Thyroid gland (tissue), 4 donors: Measurements from ENCODE around the gene RNF34. TPM values are rescaled to one million over a fixed set of nuclear protein-coding genes. Genes with fewer than 3 reads are reported as not detected.

ENCODE experiments used
- DNase-seq, 2 donors: peaks; one replicate each; pipeline ENCODE4 v3.0.0-alpha.2; 2019
- H3K27ac ChIP-seq, 3 donors: fragments of 200-600 bp; sonication (generic); 1 replicate in 2 of 3; 2 replicates in 1 of 3; pipeline ENCODE4 v1.5.1; 2016 to 2019; ENCODE audit warnings: mild to moderate bottlenecking in 1 of 3, moderate library complexity in 1 of 3
- H3K27me3 ChIP-seq: fragments of 200-600 bp; sonication (generic); one replicate; pipeline ENCODE4 v1.5.1; 2019
- H3K36me3 ChIP-seq, 2 donors: fragments of 200-600 bp; sonication (generic); one replicate each; pipeline ENCODE4 v1.5.1; 2016 to 2019
- H3K4me1 ChIP-seq, 2 donors: fragments of 200-600 bp; sonication (generic); one replicate each; pipeline ENCODE4 v1.5.1; 2017 to 2019
- H3K4me3 ChIP-seq, 3 donors: fragments of 200-600 bp; sonication (generic); replicated peaks in 1 of 3; 1 replicate in 2 of 3; 2 replicates in 1 of 3; pipeline ENCODE4 v1.5.1; 2016; ENCODE audit warnings: mild to moderate bottlenecking in 1 of 3
- H3K9me3 ChIP-seq: fragments of 200-600 bp; sonication (generic); one replicate; pipeline ENCODE4 v1.5.1; 2017
- POLR2A ChIP-seq, 2 donors: fragments of 450-650 bp; IDR thresholded peaks; one replicate each; pipeline ENCODE4 v1.6.1; 2017; ENCODE audit warnings: antibody characterized with exemption in 2 of 2, mild to moderate bottlenecking in 2 of 2, moderate library complexity in 1 of 2
- WGBS, 2 donors: methylation state at CpG; one replicate each; pipeline ENCODE4 v1.1.5; 2017; 5-methylcytosine and 5-hydroxymethylcytosine counted together
- intact Hi-C: fragments of 100-400 bp; cut with DNase I; formaldehyde crosslinking; loops from one replicate; pipeline ENCODE4 v1.15.1; 2023
- total RNA-seq, 4 donors: library from RNA; depleted of rRNA; stranded (reverse); fragments of >200 nt; gene quantifications; one replicate each; pipeline ENCODE4 v1.2.3, GENCODE V29; 2016
- TF ChIP-seq, protein P1 (sequence below), 6 experiments: fragments of 200-600 bp in 3 of 6; fragments of 450-650 bp in 3 of 6; sonication (generic) in 3 of 6; IDR thresholded peaks; one replicate each; pipeline ENCODE4 v1.5.1; 2016 to 2019; ENCODE audit warnings: antibody characterized with exemption in 6 of 6, mild to moderate bottlenecking in 2 of 6, inconsistent platforms in 1 of 6, moderate library complexity in 1 of 6

RNF34 gene
- total RNA-seq, 4 donors from 2014 or later = 38.7 to 64.0 (median 55.4) TPM

DNA sequence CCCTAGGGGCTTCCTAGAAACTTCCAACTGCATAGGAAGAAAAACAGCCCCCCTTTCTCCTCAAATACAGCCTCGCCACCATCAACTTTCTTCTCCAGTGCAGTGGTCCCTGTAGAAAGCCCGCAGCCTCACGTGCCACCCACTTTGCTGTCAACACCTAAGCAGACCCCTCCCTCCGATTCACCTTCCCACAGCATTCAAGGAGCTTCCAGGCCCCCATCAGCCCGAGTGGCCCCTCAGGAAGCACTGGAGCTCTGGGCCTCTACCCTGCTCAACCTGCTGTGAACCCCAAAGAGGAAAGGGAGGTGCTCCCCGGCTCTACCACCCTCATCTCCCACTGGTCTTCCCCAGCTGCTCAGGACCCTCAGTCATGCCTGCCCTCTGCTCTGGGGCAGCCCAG, 55.0 kb downstream of the RNF34 start:
- Histone ChIP-seq H3K9me3 (no peaks in the 10 kb centered on the region), H3K4me3 (no peak overlapping the region), H3K27ac (no peak overlapping the region), H3K27me3 (no peaks in the 10 kb centered on the region), H3K36me3 (no peaks in the 10 kb centered on the region), H3K4me1 (no peaks in the 10 kb centered on the region)
- TF ChIP-seq POLR2A (IDR thresholded peaks at IDR 0.05) = no peak
- TF ChIP-seq, protein P1, sequence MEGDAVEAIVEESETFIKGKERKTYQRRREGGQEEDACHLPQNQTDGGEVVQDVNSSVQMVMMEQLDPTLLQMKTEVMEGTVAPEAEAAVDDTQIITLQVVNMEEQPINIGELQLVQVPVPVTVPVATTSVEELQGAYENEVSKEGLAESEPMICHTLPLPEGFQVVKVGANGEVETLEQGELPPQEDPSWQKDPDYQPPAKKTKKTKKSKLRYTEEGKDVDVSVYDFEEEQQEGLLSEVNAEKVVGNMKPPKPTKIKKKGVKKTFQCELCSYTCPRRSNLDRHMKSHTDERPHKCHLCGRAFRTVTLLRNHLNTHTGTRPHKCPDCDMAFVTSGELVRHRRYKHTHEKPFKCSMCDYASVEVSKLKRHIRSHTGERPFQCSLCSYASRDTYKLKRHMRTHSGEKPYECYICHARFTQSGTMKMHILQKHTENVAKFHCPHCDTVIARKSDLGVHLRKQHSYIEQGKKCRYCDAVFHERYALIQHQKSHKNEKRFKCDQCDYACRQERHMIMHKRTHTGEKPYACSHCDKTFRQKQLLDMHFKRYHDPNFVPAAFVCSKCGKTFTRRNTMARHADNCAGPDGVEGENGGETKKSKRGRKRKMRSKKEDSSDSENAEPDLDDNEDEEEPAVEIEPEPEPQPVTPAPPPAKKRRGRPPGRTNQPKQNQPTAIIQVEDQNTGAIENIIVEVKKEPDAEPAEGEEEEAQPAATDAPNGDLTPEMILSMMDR (IDR thresholded peaks at IDR 0.05) = no peak
- no peak for DNase-seq
- 94 to 95% methylated on average over 5 to 6 of the region's 6 CpGs for WGBS, 2 donors
- intact Hi-C loops = no loop called here

DNA sequence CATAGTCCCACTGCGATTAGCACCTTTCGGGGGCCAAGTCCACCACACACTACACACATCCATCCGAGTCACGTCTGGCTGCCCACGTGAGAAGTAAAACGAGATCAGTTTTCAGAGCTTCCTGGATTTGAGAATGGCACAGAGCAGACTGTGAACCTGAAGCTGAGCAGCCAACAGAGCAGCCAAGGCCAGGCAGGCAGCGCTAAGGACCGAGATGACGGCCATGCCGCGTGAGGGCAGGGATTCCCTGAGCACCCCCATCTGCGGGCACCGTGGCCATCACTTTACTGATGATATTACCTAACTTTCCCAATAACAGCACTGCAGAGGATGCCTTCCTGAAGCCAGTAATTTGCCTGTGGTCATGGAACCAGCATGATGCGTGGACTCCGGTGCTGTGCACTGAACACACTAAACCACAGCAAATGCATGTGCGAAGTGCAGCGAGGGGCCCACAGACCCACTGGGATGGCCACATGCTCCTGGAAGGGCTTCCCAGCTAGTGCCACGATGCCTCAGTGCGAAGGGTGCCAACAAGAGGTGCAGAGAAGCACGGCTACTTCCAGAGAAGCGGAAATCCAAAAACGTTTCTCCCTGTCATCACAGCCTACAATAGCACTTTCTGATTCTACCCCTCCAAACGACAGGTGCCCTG, 56.0 kb downstream of the RNF34 start:
- no peaks in the 10 kb centered on the region for H3K36me3 ChIP-seq
- no peak overlapping the region for H3K27ac ChIP-seq
- no peaks in the 10 kb centered on the region for H3K4me1 ChIP-seq
- intact Hi-C loops = no loop called here
- no peaks in the 10 kb centered on the region for H3K27me3 ChIP-seq
- TF ChIP-seq, protein P1 (IDR thresholded peaks at IDR 0.05) = no peak
- TF ChIP-seq POLR2A (IDR thresholded peaks at IDR 0.05) = no peak
- no peak overlapping the region for H3K4me3 ChIP-seq
- WGBS, 2 donors = 76 to 81% methylated on average over 23 of the region's 23 CpGs
- no peak for DNase-seq
- H3K9me3 ChIP-seq = no peaks in the 10 kb centered on the region

DNA sequence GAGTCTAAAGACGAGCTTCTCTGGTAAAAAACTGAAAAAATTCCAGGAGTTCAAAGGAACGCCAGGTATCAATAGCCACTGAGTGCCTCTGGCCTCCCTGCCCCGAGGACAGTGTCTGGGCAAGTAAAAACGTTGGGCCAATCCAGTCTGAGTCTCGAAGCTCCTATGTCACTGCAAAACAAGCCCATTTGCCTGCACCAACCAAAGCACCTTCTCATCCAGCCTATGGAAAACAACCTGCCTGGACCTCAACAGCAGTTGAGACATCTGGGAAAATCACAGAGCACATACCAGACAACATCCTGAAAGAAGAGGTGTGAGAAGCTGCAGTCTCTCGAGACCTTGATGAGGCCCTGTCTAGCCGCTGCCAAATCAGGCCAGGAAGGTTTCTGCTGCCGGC, 56.6 kb downstream of the RNF34 start:
- no peak for DNase-seq
- Histone ChIP-seq H3K9me3 (no peaks in the 10 kb centered on the region), H3K27me3 (no peaks in the 10 kb centered on the region), H3K4me3 (no peak overlapping the region), H3K27ac (no peak overlapping the region), H3K4me1 (no peaks in the 10 kb centered on the region), H3K36me3 (no peaks in the 10 kb centered on the region)
- TF ChIP-seq, protein P1 (IDR thresholded peaks at IDR 0.05) = no peak
- TF ChIP-seq POLR2A (IDR thresholded peaks at IDR 0.05) = no peak
- intact Hi-C loops = no loop called here
- WGBS, 2 donors = 79 to 80% methylated on average over 8 of the region's 8 CpGs

DNA sequence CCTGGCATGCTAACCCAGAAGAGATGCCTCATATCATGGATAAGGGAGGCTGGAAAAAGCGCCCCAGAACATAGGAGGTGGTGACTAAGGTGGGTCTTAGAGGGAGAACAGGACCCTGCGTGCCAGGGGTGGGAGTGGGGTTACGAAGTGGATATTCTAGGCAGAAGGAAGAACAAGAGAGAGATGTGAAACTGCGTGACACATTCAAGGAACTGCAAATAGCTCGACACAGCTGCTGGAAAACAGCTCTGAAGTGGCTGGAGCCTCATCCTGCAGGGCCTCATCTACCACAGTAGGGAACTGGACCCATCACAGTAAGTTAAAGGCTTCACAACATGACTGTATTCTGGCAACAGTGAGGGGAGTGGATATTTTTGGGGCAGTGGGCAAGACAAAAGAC, 61.1 kb downstream of the RNF34 start:
- Histone ChIP-seq H3K4me1 (peaks cover 0 to 10% of the 10 kb centered on the region in 2 donors), H3K27ac (no peak overlapping the region), H3K36me3 (no peaks in the 10 kb centered on the region), H3K27me3 (no peaks in the 10 kb centered on the region), H3K4me3 (no peak overlapping the region), H3K9me3 (no peaks in the 10 kb centered on the region)
- WGBS, 2 donors = 98 to 99% methylated on average over 5 of the region's 5 CpGs
- no peak for TF ChIP-seq POLR2A (IDR thresholded peaks at IDR 0.05)
- intact Hi-C loops = no loop called here
- DNase-seq = no peak

DNA sequence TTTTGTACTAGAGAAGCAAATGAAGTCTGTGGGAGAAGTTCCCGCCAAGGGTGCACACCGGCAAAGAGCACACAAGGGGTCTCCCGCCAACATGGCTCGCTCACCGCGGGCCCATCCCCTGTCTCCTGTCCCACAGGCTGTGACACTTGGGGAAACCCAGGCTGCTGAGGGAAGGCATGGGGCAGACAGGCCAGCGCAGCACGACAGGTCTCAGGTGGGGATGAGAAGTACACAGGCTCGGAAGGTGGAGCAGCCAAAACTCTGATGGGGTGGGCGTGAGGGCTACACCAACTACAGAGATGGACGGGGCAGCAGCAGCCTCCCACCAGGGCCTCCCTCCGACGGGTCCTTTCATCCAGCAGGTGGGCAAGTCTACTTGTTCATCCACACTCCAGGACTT, 64.4 kb downstream of the RNF34 start:
- H3K27ac ChIP-seq = no peak overlapping the region
- intact Hi-C loops = no loop called here
- TF ChIP-seq POLR2A (IDR thresholded peaks at IDR 0.05) = no peak
- TF ChIP-seq, protein P1 (IDR thresholded peaks at IDR 0.05) = no peak
- WGBS, 2 donors = 94 to 96% methylated on average over 13 of the region's 13 CpGs
- H3K27me3 ChIP-seq = no peaks in the 10 kb centered on the region
- H3K4me1 ChIP-seq = peaks cover 7 to 25% of the 10 kb centered on the region in 2 donors
- DNase-seq = no peak
- no peak overlapping the region for H3K4me3 ChIP-seq
- H3K36me3 ChIP-seq = no peaks in the 10 kb centered on the region
- no peaks in the 10 kb centered on the region for H3K9me3 ChIP-seq
